RWPE2 (cell line): ENCODE results near the gene PLCH2.

Experiments used
- ATAC-seq: fragments of 200-7000 bp; cut with Tn5 transposase; 3 replicates; pipeline ENCODE4 v1.9.1; 2021; ENCODE audit warnings: low read depth
- DNase-seq: peaks from one replicate; pipeline ENCODE4 v3.0.0-alpha.2; 2020; ENCODE audit warnings: low spot score
- H3K27ac ChIP-seq: fragments of 450-650 bp; 2 replicates; pipeline ENCODE4 v1.5.1; 2017; ENCODE audit warnings: mild to moderate bottlenecking; ENCODE audit not compliant: poor library complexity, severe bottlenecking
- H3K27me3 ChIP-seq: fragments of 250-450 bp; sonication (Bioruptor Pico); 2 replicates; pipeline ENCODE4 v1.5.1; 2021; ENCODE audit warnings: mild to moderate bottlenecking, moderate library complexity; ENCODE audit not compliant: insufficient read depth, poor library complexity, severe bottlenecking
- H3K36me3 ChIP-seq: fragments of 250-450 bp; sonication (Bioruptor Pico); 2 replicates; pipeline ENCODE4 v1.5.1; 2020; ENCODE audit warnings: low read depth, mild to moderate bottlenecking, moderate library complexity
- H3K4me1 ChIP-seq: fragments of 250-450 bp; sonication (Bioruptor Pico); 2 replicates; pipeline ENCODE4 v1.5.1; 2021; ENCODE audit warnings: mild to moderate bottlenecking, moderate library complexity; ENCODE audit not compliant: insufficient read depth, poor library complexity, severe bottlenecking
- H3K4me3 ChIP-seq: fragments of 250-450 bp; sonication (Bioruptor Pico); 2 replicates; pipeline ENCODE4 v1.5.1; 2021; ENCODE audit warnings: mild to moderate bottlenecking, moderate library complexity; ENCODE audit not compliant: severe bottlenecking
- H3K9me3 ChIP-seq: fragments of 250-450 bp; sonication (Bioruptor Pico); 2 replicates; pipeline ENCODE4 v1.5.1; 2021; ENCODE audit warnings: mild to moderate bottlenecking, moderate library complexity; ENCODE audit not compliant: severe bottlenecking
- TF ChIP-seq, protein P1 (sequence below): fragments of 450-650 bp; IDR thresholded peaks from one replicate; pipeline ENCODE4 v1.5.1; 2017; ENCODE audit warnings: mild to moderate bottlenecking, moderate library complexity; ENCODE audit not compliant: poor library complexity, severe bottlenecking

Gene PLCH2

DNA sequence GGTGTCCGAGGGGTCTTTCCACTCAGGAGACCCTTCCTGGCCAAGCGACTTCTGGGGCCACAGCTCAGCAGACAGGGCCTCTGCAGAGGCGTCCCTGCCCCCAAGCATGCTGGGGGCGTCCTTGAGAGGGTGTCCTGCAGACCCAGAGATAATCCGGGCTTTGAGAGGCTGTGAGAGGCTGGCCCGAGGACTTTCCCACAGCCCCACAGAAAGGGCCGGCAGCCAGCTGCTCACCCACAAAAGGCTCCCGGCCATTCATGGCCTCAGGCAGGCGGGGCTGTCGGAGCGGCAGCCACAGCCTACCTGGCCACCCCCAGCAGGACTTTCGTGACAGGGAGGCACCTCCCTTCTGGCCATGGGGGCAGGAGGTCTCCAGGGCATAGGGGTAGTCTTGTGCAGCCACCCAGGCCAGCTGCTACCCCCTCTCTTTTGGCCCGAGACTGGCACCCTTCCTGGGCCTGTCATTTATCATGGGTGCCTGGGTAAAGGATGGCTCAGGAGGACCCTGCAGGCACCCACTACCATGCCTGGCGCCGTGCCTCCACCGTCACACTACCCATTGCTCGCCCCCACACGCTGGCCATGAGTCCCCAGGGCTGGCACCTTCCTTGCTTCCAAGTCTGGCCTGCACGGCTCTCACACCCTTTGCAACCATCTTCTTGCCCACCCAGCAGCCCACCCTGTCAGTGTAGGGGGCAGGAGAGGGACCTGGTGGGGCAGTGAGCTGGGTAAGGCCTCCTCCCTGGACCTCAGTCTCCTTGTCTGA is 69.0 kb downstream of the PLCH2 start:
- no peak for DNase-seq
- peak overlapping the region; percentile 78 for H3K27ac ChIP-seq
- no peak overlapping the region for H3K4me3 ChIP-seq
- H3K27me3 ChIP-seq, result no peaks in the 10 kb centered on the region
- peaks cover 5% of the 10 kb centered on the region for H3K4me1 ChIP-seq
- H3K36me3 ChIP-seq, result no peaks in the 10 kb centered on the region
- no peaks in the 10 kb centered on the region for H3K9me3 ChIP-seq
- TF ChIP-seq, protein P1, sequence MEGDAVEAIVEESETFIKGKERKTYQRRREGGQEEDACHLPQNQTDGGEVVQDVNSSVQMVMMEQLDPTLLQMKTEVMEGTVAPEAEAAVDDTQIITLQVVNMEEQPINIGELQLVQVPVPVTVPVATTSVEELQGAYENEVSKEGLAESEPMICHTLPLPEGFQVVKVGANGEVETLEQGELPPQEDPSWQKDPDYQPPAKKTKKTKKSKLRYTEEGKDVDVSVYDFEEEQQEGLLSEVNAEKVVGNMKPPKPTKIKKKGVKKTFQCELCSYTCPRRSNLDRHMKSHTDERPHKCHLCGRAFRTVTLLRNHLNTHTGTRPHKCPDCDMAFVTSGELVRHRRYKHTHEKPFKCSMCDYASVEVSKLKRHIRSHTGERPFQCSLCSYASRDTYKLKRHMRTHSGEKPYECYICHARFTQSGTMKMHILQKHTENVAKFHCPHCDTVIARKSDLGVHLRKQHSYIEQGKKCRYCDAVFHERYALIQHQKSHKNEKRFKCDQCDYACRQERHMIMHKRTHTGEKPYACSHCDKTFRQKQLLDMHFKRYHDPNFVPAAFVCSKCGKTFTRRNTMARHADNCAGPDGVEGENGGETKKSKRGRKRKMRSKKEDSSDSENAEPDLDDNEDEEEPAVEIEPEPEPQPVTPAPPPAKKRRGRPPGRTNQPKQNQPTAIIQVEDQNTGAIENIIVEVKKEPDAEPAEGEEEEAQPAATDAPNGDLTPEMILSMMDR, result no peak
- ATAC-seq, result no peak

DNA sequence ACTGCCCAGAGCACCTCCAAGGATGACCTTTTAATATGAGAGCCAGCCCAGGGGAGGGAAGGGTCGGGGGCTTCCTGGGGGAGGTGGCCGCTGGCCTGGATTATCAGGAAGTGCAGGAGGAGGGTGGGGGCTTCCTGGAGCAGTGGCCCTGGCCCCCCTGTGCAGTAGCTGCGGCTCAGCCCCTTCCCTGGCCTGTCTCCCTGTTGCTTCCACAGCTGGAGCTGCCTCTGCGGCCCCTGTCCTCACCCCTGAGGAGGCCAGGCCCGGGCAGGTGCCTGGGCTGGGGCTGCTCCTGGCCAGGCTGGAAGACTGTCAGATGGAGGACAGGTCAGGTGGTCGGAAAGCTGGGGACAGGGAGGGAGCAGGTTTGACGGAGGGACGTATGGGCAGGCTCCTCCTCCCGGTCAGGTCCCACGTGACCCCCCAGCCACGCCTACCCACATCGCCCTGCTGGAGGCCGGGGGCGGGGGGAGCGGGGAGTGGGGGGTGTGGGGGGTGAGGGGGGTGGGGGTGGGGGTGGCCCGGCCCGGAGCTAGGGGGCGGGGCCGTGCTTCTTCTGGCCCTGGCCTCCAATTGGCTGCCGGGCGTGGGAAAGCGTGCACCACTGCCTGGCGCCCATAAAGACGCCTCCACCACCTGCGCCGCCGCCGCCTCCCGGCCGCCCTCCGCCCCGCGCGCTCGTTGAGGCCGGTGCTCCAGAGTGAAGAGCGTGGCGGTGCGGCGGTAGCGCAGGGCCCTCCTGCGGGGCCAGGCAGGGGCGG is 69.8 kb downstream of the PLCH2 start:
- Histone ChIP-seq H3K4me1 (peaks cover 5% of the 10 kb centered on the region), H3K9me3 (no peaks in the 10 kb centered on the region), H3K27ac (peak overlapping the region; percentile 78), H3K4me3 (peak overlapping the region; percentile 38), H3K36me3 (no peaks in the 10 kb centered on the region), H3K27me3 (no peaks in the 10 kb centered on the region)
- TF ChIP-seq, protein P1, result no peak
- ATAC-seq (peak; percentile 57), DNase-seq (peak; percentile 88)

DNA sequence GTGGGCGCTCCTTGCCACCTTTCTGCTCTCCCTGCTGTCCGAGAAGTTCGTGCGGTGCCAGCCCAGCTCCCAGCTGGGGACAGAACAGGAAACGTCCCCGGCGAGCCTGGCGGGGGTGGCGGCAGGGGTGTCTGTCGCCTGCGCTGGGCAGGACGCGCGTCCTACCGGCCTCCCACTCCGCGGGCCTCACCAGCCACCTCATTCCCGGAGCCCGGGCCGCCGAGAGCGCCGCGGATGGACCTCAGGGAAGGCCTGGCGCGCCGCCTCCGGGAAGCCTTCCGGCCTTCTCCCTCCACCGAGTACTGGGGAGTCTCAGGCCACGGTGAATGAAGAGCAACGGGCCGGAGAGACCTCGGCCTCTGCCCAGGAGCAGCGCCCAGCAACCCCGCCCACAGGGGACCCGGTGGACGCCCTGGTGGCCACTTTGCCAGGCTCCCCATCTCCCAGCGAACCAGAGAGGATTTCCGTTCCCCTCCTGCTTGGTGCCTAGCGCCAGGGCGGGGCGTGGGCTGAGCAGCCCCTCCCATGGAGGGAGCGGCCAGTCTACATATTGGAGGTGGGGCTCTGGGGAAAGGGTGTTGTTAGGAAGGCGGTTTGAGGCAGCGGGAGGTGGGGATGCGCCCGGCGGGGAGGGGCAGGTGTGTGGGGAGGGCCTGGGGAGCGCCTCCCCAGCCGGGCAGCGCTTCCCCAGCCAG is 70.6 kb downstream of the PLCH2 start:
- peak; percentile 89 for DNase-seq
- Histone ChIP-seq H3K9me3 (no peaks in the 10 kb centered on the region), H3K4me1 (peaks cover 5% of the 10 kb centered on the region), H3K27me3 (no peaks in the 10 kb centered on the region), H3K4me3 (peak overlapping the region; percentile 38), H3K36me3 (no peaks in the 10 kb centered on the region), H3K27ac (peak overlapping the region; percentile 78)
- TF ChIP-seq, protein P1, result no peak
- ATAC-seq, result peak; percentile 72

DNA sequence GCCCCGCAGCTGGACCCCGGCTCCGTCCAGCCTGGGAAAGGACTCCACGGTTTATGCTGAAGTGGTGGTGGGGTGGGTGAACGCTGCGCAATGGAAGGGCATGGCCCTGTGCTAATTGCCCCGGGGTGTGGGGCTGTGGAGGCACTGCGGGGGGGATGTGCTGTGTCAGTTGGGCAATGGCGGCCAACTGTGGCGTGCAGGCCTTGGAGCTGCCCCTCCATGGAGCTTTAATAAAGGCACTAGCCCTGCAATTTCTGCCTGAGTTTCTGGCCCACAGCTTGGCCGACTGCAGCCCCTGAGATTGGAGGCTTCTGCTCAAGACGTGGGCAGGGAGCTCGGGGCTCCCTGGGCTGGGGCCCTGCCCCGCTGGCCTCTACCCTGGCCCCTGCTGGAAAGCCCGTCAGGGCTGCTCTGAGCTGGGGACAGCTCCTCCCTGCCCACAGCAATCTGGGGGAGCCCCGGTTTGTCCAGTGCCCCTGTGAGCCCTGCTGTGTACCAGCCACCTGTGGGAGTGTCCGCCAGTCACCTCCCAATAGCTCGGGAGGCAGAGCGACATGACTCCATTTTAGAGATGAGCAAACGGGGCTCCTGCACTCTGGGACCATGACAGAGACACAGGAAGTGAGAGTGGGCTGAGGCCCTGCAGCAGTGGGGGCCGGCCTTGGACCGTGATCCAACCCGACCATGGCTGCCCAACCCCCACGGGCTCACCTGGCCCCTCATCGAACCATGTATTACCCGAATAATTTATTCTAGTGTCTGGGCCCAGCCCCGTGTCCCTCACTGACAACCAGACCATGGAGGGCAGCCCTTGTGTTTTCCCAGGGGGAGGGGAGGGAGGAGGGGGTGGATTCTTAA is 71.3 kb downstream of the PLCH2 start:
- TF ChIP-seq, protein P1, result no peak
- no peaks in the 10 kb centered on the region for H3K27me3 ChIP-seq
- DNase-seq, result no peak
- no peaks in the 10 kb centered on the region for H3K36me3 ChIP-seq
- H3K4me1 ChIP-seq, result peaks cover 5% of the 10 kb centered on the region
- ATAC-seq, result peak; percentile 0; the same call in 2 of the 3 replicates
- H3K4me3 ChIP-seq, result peak overlapping the region; percentile 38
- H3K9me3 ChIP-seq, result no peaks in the 10 kb centered on the region
- peak overlapping the region; percentile 78 for H3K27ac ChIP-seq
